DOHH2 (cell line): ENCODE data around the gene MIA.

ENCODE experiments used
- CTCF ChIP-seq: fragments of 200-600 bp; sonication (generic); IDR thresholded peaks from one replicate; pipeline ENCODE4 v1.5.1; 2014; ENCODE audit warnings: antibody characterized with exemption, mild to moderate bottlenecking, low read depth, low read length; ENCODE audit not compliant: poor library complexity, severe bottlenecking
- EZH2phosphoT487 ChIP-seq: fragments of 200-600 bp; sonication (generic); IDR thresholded peaks from 2 replicates; pipeline ENCODE4 v1.6.1; 2017; ENCODE audit warnings: borderline replicate concordance, mild to moderate bottlenecking, antibody characterized with exemption, low read length, moderate library complexity, mixed read lengths

GRCh38 chr19:40807147-40808020 lies 32.1 kb downstream of the MIA start:
- TF ChIP-seq CTCF: peak; percentile 60
- no peak for TF ChIP-seq EZH2phosphoT487
